GM23248 (cell line): ENCODE data around the gene WIF1. TPM values are rescaled to one million over a fixed set of nuclear protein-coding genes. Genes with fewer than 3 reads are reported as not detected.

Experiments
- DNase-seq: peaks from one replicate; pipeline ENCODE4 v3.0.0-alpha.2; 2015
- H2AFZ ChIP-seq: fragments of 200-600 bp; sonication (generic); 2 replicates; pipeline ENCODE4 v1.6.1; 2016; ENCODE audit warnings: antibody characterized with exemption
- H3F3A ChIP-seq: fragments of 200-600 bp; sonication (generic); 2 replicates; pipeline ENCODE4 v1.6.1; 2016; ENCODE audit warnings: mild to moderate bottlenecking, antibody characterized with exemption, mixed run types; ENCODE audit not compliant: insufficient read depth
- H3K27ac ChIP-seq: fragments of 200-600 bp; sonication (generic); 2 replicates; pipeline ENCODE4 v1.5.1; 2016; ENCODE audit warnings: mild to moderate bottlenecking
- H3K27me3 ChIP-seq: fragments of 200-600 bp; sonication (generic); replicated peaks from 2 replicates; pipeline ENCODE4 v1.6.1; 2016; ENCODE audit warnings: mild to moderate bottlenecking; ENCODE audit not compliant: insufficient read depth
- H3K36me3 ChIP-seq: fragments of 200-600 bp; sonication (generic); 2 replicates; pipeline ENCODE4 v1.6.1; 2016; ENCODE audit warnings: low read depth, mild to moderate bottlenecking
- H3K4me1 ChIP-seq: fragments of 200-600 bp; sonication (generic); 2 replicates; pipeline ENCODE4 v1.6.1; 2016; ENCODE audit warnings: mild to moderate bottlenecking; ENCODE audit not compliant: insufficient read depth
- H3K4me2 ChIP-seq: fragments of 200-600 bp; sonication (generic); one replicate; pipeline ENCODE4 v1.6.1; 2016; ENCODE audit warnings: mild to moderate bottlenecking; ENCODE audit not compliant: unreplicated experiment
- H3K4me3 ChIP-seq: fragments of 200-600 bp; sonication (generic); 2 replicates; pipeline ENCODE4 v1.5.1; 2016; ENCODE audit warnings: mild to moderate bottlenecking
- H3K79me2 ChIP-seq: fragments of 200-600 bp; sonication (generic); 2 replicates; pipeline ENCODE4 v1.6.1; 2016; ENCODE audit warnings: mild to moderate bottlenecking; ENCODE audit not compliant: insufficient read depth
- H3K9ac ChIP-seq: fragments of 200-600 bp; sonication (generic); 2 replicates; pipeline ENCODE4 v1.6.1; 2016; ENCODE audit warnings: mild to moderate bottlenecking
- H3K9me2 ChIP-seq: fragments of 200-600 bp; sonication (generic); 2 replicates; pipeline ENCODE4 v1.6.1; 2016; ENCODE audit warnings: mixed run types, mild to moderate bottlenecking, moderate library complexity; ENCODE audit not compliant: insufficient read depth
- H3K9me3 ChIP-seq: fragments of 200-600 bp; sonication (generic); one replicate; pipeline ENCODE4 v1.6.1; 2017; ENCODE audit warnings: low read depth
- H4K20me1 ChIP-seq: fragments of 200-600 bp; sonication (generic); 2 replicates; pipeline ENCODE4 v1.6.0; 2016; ENCODE audit not compliant: insufficient read depth
- EZH2 ChIP-seq: fragments of 200-600 bp; sonication (generic); IDR thresholded peaks from 2 replicates; pipeline ENCODE4 v1.6.1; 2018; ENCODE audit warnings: antibody characterized with exemption, mild to moderate bottlenecking; ENCODE audit not compliant: insufficient read depth, poor library complexity, severe bottlenecking
- EZH2phosphoT487 ChIP-seq: fragments of 200-600 bp; sonication (generic); IDR thresholded peaks from 2 replicates; pipeline ENCODE4 v1.6.1; 2018; ENCODE audit warnings: antibody characterized with exemption, moderate library complexity, mild to moderate bottlenecking, low read depth; ENCODE audit not compliant: insufficient read depth
- WGBS, 2 experiments: methylation state at CpG; one replicate each; pipeline ENCODE4 v1.1.6; 2015 to 2017; ENCODE audit warnings: low lambda C conversion rate in 2 of 2, low coverage in 1 of 2; ENCODE audit errors: missing lambda C conversion rate in 2 of 2; 5-methylcytosine and 5-hydroxymethylcytosine counted together
- in situ Hi-C: fragments of 300-500 bp; cut with MboI; formaldehyde crosslinking; loops from 2 replicates; pipeline ENCODE4 v1.15.0; 2020
- polyA plus RNA-seq: library from polyadenylated mRNA; unstranded; fragments of >200 nt; fragmentation: Nextera tagmentation; extraction: Ambion mirVana; gene quantifications from 2 replicates; pipeline ENCODE4 v1.2.1, GENCODE V29; 2016
- total RNA-seq: library from RNA; depleted of rRNA; stranded (reverse); fragments of >200 nt; shearing (Covaris generic); gene quantifications from 2 replicates; pipeline ENCODE4 v1.2.3, GENCODE V29; 2014

Gene WIF1
- total and polyA plus RNA-seq, 2 experiments from 2014 or later = not detected

DNA sequence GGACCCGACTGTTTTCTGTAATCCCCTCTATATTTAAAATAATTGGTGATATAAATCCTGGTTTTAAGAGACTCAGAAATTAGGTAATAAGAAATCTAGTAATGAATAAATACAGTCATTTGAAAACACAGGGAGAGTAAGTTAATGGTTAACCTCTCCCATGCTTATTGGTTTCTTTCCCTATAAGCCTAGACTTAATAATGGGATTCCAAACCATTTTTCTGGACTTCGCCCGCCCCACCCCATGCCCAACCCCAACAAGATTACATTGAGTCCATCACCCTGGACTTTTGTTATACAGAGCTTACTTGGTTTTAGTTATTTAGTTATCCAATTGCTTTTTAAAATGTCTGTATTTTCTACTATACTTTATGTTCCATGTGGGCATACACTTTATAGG lies 98.7 kb downstream of the WIF1 start:
- H3K4me1 ChIP-seq = no peaks in the 10 kb centered on the region
- H3K4me2 ChIP-seq = no peak overlapping the region
- no peak overlapping the region for H3K27ac ChIP-seq
- no peak for DNase-seq
- H3K79me2 ChIP-seq = no peaks in the 10 kb centered on the region
- H2AFZ ChIP-seq = no peak overlapping the region
- TF ChIP-seq EZH2 (no peak), EZH2phosphoT487 (no peak)
- no peak overlapping the region for H3K4me3 ChIP-seq
- H3K9me3 ChIP-seq = no peaks in the 10 kb centered on the region
- H3K9ac ChIP-seq = no peak overlapping the region
- no peaks in the 10 kb centered on the region for H4K20me1 ChIP-seq
- in situ Hi-C loops = no loop called here
- H3K9me2 ChIP-seq = no peaks in the 10 kb centered on the region
- H3K36me3 ChIP-seq = no peaks in the 10 kb centered on the region
- H3F3A ChIP-seq = no peaks in the 10 kb centered on the region
- 56 to 65% methylated on average over 3 of the region's 3 CpGs for WGBS, 2 experiments
- H3K27me3 ChIP-seq = no peaks in the 10 kb centered on the region; the same call in none of the 2 replicates

- Histone ChIP-seq H3K27ac (no peak overlapping the region), H2AFZ (no peak overlapping the region), H3K36me3 (no peaks in the 10 kb centered on the region), H3K27me3 (peaks cover 6% of the 10 kb centered on the region), H3K9me2 (no peaks in the 10 kb centered on the region), H3K4me2 (no peak overlapping the region), H4K20me1 (no peaks in the 10 kb centered on the region), H3F3A (no peaks in the 10 kb centered on the region), H3K9me3 (no peaks in the 10 kb centered on the region), H3K9ac (no peak overlapping the region), H3K79me2 (no peaks in the 10 kb centered on the region), H3K4me1 (no peaks in the 10 kb centered on the region), H3K4me3 (no peak overlapping the region)
- in situ Hi-C loops = no loop called here
- no peak for DNase-seq
- 50 to 53% methylated on average over 4 of the region's 4 CpGs for WGBS, 2 experiments
- no peak for TF ChIP-seq EZH2phosphoT487
- TF ChIP-seq EZH2 = no peak
These were observed 101.3 kb downstream of the WIF1 start for GRCh38 chr12:65019696-65020234.

DNA sequence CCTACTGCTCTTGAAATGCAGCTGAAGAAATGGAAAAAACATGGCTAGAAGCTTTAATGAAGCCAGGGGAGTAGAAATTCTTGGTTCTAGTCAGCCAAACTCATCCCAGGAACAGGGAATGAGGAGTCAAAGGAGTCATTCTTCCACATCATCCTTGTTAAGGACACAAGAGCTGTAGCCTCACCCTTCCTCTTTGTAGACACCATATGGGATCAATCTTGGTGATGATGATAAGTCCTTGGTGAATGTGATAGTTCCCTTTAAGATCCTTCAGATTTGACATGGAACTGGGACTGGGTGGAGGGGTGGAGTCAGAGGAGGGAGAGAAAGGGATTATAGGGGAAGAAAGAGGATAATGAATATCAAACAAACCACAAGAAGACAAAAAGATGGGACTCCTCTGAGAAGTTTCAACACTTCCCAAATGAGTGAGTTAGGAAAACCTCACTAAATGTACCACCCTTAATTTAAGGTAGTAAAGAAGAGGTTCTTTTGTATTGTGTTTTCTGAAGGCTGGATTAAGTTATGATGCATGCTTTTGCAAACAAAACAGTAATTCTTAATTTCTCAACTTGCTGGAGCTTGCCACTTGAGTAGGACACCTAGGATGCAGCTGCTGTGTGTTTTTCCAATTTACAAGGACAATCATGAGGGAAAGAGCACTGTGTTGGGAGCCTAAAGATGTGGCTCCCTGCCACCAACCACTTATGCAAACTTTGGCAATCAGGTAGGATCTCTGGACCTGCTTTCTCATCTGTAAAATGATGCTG lies 104.0 kb downstream of the WIF1 start:
- no peak for DNase-seq
- no peaks in the 10 kb centered on the region for H3F3A ChIP-seq
- no peaks in the 10 kb centered on the region for H3K79me2 ChIP-seq
- no peaks in the 10 kb centered on the region for H3K9me2 ChIP-seq
- H3K9me3 ChIP-seq = no peaks in the 10 kb centered on the region
- peaks cover 6% of the 10 kb centered on the region; the same call in 1 of the 2 replicates for H3K27me3 ChIP-seq
- in situ Hi-C loops = no loop called here
- no peaks in the 10 kb centered on the region for H4K20me1 ChIP-seq
- H3K27ac ChIP-seq = no peak overlapping the region
- H2AFZ ChIP-seq = no peak overlapping the region
- TF ChIP-seq EZH2phosphoT487 (no peak), EZH2 (no peak)
- H3K4me1 ChIP-seq = no peaks in the 10 kb centered on the region
- no peak overlapping the region for H3K4me3 ChIP-seq
- H3K36me3 ChIP-seq = no peaks in the 10 kb centered on the region
- H3K9ac ChIP-seq = no peak overlapping the region
- H3K4me2 ChIP-seq = no peak overlapping the region

DNA sequence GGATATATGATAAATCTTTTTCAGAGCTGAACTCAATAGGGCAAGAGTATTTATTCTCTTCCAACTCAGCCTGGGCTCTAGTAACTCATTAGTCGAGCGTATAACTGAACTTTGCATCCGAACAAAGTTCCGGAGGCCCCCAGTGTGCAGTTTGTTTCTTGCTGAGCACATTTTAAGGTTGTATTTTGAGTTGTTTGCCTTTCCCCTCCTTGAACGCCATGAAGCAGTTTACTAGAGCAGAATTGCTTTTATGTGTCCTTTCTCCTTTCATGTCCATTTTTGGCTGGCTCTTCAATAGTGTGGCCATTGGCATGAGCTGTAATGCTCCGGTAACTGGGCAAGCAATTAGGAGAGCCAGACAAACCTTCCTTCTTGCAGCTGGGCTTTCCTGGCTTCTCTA lies 105.3 kb downstream of the WIF1 start:
- no peak for TF ChIP-seq EZH2
- in situ Hi-C loops = no loop called here

More for the DNA sequence above, 105.3 kb downstream of the WIF1 start:
- WGBS, 2 experiments = 67 to 70% methylated on average over 6 of the region's 6 CpGs
- Histone ChIP-seq H4K20me1 (no peaks in the 10 kb centered on the region), H2AFZ (no peak overlapping the region), H3K9me3 (no peaks in the 10 kb centered on the region), H3K4me3 (no peak overlapping the region), H3F3A (no peaks in the 10 kb centered on the region), H3K9ac (no peak overlapping the region), H3K4me2 (no peak overlapping the region), H3K4me1 (no peaks in the 10 kb centered on the region), H3K27ac (no peak overlapping the region), H3K9me2 (no peaks in the 10 kb centered on the region), H3K36me3 (no peaks in the 10 kb centered on the region), H3K79me2 (no peaks in the 10 kb centered on the region), H3K27me3 (peaks cover 6% of the 10 kb centered on the region; the same call in 1 of the 2 replicates)
- DNase-seq = no peak
